Mesenchymal stem cell (in vitro differentiated cells and primary cell): ENCODE results near the gene ABLIM2.

Experiments
- DNase-seq: peaks from one replicate; pipeline ENCODE4 v3.0.0-alpha.2; 2013
- H2AFZ ChIP-seq: one replicate; pipeline ENCODE4 v1.6.1; 2013; ENCODE audit warnings: low read depth, mild to moderate bottlenecking, control low read depth, inconsistent platforms, low read length, moderate library complexity
- H2AK5ac ChIP-seq: 2 replicates; pipeline ENCODE4 v1.6.1; 2013; ENCODE audit warnings: low read length, moderate library complexity, mild to moderate bottlenecking, inconsistent platforms; ENCODE audit not compliant: severe bottlenecking
- H2BK120ac ChIP-seq: one replicate; pipeline ENCODE4 v1.6.1; 2013; ENCODE audit warnings: low read depth, mild to moderate bottlenecking, inconsistent platforms, low read length, moderate library complexity
- H2BK12ac ChIP-seq, 2 experiments: one replicate each; pipeline ENCODE4 v1.6.1; 2013; ENCODE audit warnings: inconsistent platforms in 2 of 2, low read length in 2 of 2, mild to moderate bottlenecking in 2 of 2, moderate library complexity in 2 of 2, control low read depth in 1 of 2
- H2BK15ac ChIP-seq: one replicate; pipeline ENCODE4 v1.6.1; 2013; ENCODE audit warnings: mild to moderate bottlenecking, low read depth, inconsistent platforms; ENCODE audit not compliant: poor library complexity, severe bottlenecking
- H2BK5ac ChIP-seq: 2 replicates; pipeline ENCODE4 v1.6.1; 2013; ENCODE audit warnings: low read depth, mild to moderate bottlenecking, low read length, control low read depth, inconsistent platforms; ENCODE audit not compliant: poor library complexity, severe bottlenecking
- H3K14ac ChIP-seq, 2 experiments: one replicate each; pipeline ENCODE4 v1.6.1; 2013; ENCODE audit warnings: inconsistent platforms in 2 of 2, low read length in 2 of 2, control low read depth in 1 of 2, mild to moderate bottlenecking in 1 of 2, moderate library complexity in 1 of 2
- H3K18ac ChIP-seq, 2 experiments: one replicate each; pipeline ENCODE4 v1.6.1; 2013; ENCODE audit warnings: inconsistent platforms in 2 of 2, low read length in 2 of 2, control low read depth in 1 of 2, low read depth in 1 of 2, mild to moderate bottlenecking in 1 of 2
- H3K23ac ChIP-seq, 2 experiments: one replicate each; pipeline ENCODE4 v1.6.1; 2013; ENCODE audit warnings: inconsistent platforms in 2 of 2, low read length in 2 of 2, mild to moderate bottlenecking in 2 of 2, moderate library complexity in 2 of 2, control low read depth in 1 of 2
- H3K27ac ChIP-seq: 2 replicates; pipeline ENCODE4 v1.5.1; 2013; ENCODE audit warnings: mild to moderate bottlenecking, moderate library complexity, low read length, control low read depth, inconsistent platforms; ENCODE audit not compliant: poor library complexity, severe bottlenecking
- H3K27me3 ChIP-seq, 2 experiments: 2 replicates each; pipeline versions ENCODE4 v1.6.1 to v1.7.0; 2013; ENCODE audit warnings: low read length in 2 of 2, mild to moderate bottlenecking in 2 of 2, moderate library complexity in 2 of 2, control low read depth in 1 of 2, inconsistent platforms in 1 of 2; ENCODE audit not compliant: control insufficient read depth in 1 of 2, insufficient read depth in 1 of 2
- H3K36me3 ChIP-seq, 2 experiments: 2 replicates each; pipeline versions ENCODE4 v1.6.1 to v1.7.0; 2013; ENCODE audit warnings: low read length in 2 of 2, control low read depth in 1 of 2, inconsistent platforms in 1 of 2, low read depth in 1 of 2, mild to moderate bottlenecking in 1 of 2; ENCODE audit not compliant: insufficient read depth in 2 of 2, control insufficient read depth in 1 of 2
- H3K4ac ChIP-seq, 2 experiments: one replicate each; pipeline ENCODE4 v1.6.1; 2013; ENCODE audit warnings: inconsistent platforms in 2 of 2, low read length in 2 of 2, mild to moderate bottlenecking in 2 of 2, moderate library complexity in 2 of 2, control low read depth in 1 of 2, low read depth in 1 of 2
- H3K4me1 ChIP-seq: 2 replicates; pipeline ENCODE4 v1.6.1; 2013; ENCODE audit warnings: low read depth, low read length, control low read depth; ENCODE audit not compliant: control insufficient read depth, insufficient read depth
- H3K4me2 ChIP-seq: 2 replicates; pipeline ENCODE4 v1.6.1; 2013; ENCODE audit warnings: low read length, mild to moderate bottlenecking, inconsistent platforms; ENCODE audit not compliant: poor library complexity, severe bottlenecking
- H3K4me3 ChIP-seq, 2 experiments: 2 replicates each; pipeline versions ENCODE4 v1.5.1 to v1.7.0; 2013; ENCODE audit warnings: low read length in 2 of 2, mild to moderate bottlenecking in 2 of 2, control low read depth in 1 of 2, low read depth in 1 of 2; ENCODE audit not compliant: insufficient read depth in 1 of 2
- H3K79me1 ChIP-seq: replicated peaks from 2 replicates; pipeline ENCODE4 v1.6.1; 2013; ENCODE audit warnings: mild to moderate bottlenecking, control low read depth, low read length, inconsistent platforms; ENCODE audit not compliant: poor library complexity, severe bottlenecking
- H3K9ac ChIP-seq: 2 replicates; pipeline ENCODE4 v1.7.0; 2013; ENCODE audit warnings: mild to moderate bottlenecking, low read length, moderate library complexity
- H3K9me3 ChIP-seq: 2 replicates; pipeline ENCODE4 v1.7.0; 2013; ENCODE audit warnings: mild to moderate bottlenecking, low read length; ENCODE audit not compliant: control insufficient read depth
- H4K8ac ChIP-seq: one replicate; pipeline ENCODE4 v1.6.1; 2013; ENCODE audit warnings: inconsistent platforms, mild to moderate bottlenecking, low read length, moderate library complexity
- H4K91ac ChIP-seq: one replicate; pipeline ENCODE4 v1.6.1; 2013; ENCODE audit warnings: mild to moderate bottlenecking, low read length, inconsistent platforms
- WGBS: methylation state at CpG from one replicate; pipeline ENCODE4 v1.1.7; 2013; ENCODE audit warnings: mixed read lengths; 5-methylcytosine and 5-hydroxymethylcytosine counted together

The ABLIM2 gene

DNA sequence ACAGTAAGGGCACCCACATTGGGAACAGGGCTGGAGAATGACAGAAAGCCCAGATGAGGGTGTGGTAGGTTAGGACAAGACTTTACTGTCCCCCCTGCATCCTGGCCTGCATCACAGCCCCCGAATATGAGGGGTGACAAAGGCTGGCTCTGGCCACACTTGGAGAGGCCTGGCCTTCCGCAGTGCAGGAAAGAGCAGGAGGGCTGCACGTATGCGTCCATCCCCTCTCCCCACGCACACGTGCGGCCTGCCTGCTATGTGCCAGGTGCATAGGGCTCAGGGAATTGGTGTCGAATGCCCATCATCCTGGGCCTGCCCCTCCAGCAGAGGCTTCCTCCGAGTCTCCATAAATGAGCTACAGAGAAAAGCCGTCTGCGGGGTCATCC is 80.5 kb downstream of the ABLIM2 start:
- H3K4me1 ChIP-seq, result no peaks in the 10 kb centered on the region
- H3K4ac ChIP-seq, result no peak overlapping the region
- no peak overlapping the region for H2AK5ac ChIP-seq
- no peak overlapping the region for H2BK120ac ChIP-seq
- H3K79me1 ChIP-seq, result no peaks in the 10 kb centered on the region
- no peak overlapping the region for H3K9ac ChIP-seq
- no peak overlapping the region for H3K14ac ChIP-seq
- no peak overlapping the region for H4K8ac ChIP-seq
- no peak overlapping the region for H3K4me3 ChIP-seq
- H2BK15ac ChIP-seq, result no peak overlapping the region
- H3K9me3 ChIP-seq, result no peaks in the 10 kb centered on the region
- H3K27me3 ChIP-seq, result peaks cover 79 to 86% of the 10 kb centered on the region in 2 experiments
- H4K91ac ChIP-seq, result no peak overlapping the region
- no peak overlapping the region for H3K27ac ChIP-seq
- H2BK5ac ChIP-seq, result no peak overlapping the region
- DNase-seq, result no peak
- H3K23ac ChIP-seq, result no peak overlapping the region
- no peaks in the 10 kb centered on the region for H3K36me3 ChIP-seq
- WGBS, result 93% methylated on average over 11 of the region's 11 CpGs
- H2AFZ ChIP-seq, result no peak overlapping the region
- no peak overlapping the region for H3K4me2 ChIP-seq
- H2BK12ac ChIP-seq, result no peak overlapping the region
- no peak overlapping the region for H3K18ac ChIP-seq

GRCh38 chr4:8077181-8078108 is 81.2 kb downstream of the ABLIM2 start:
- no peak overlapping the region for H2BK120ac ChIP-seq
- no peak overlapping the region for H3K9ac ChIP-seq
- H3K18ac ChIP-seq, result no peak overlapping the region
- H4K91ac ChIP-seq, result no peak overlapping the region
- H3K4me2 ChIP-seq, result no peak overlapping the region
- no peak overlapping the region for H3K4ac ChIP-seq
- H3K27ac ChIP-seq, result no peak overlapping the region
- no peak overlapping the region for H2AFZ ChIP-seq
- H3K9me3 ChIP-seq, result no peaks in the 10 kb centered on the region
- no peak overlapping the region for H2BK5ac ChIP-seq
- no peak overlapping the region for H2AK5ac ChIP-seq
- no peaks in the 10 kb centered on the region for H3K79me1 ChIP-seq
- H2BK15ac ChIP-seq, result no peak overlapping the region
- no peak overlapping the region for H3K14ac ChIP-seq
- no peaks in the 10 kb centered on the region for H3K4me1 ChIP-seq
- H3K36me3 ChIP-seq, result no peaks in the 10 kb centered on the region
- no peak overlapping the region for H2BK12ac ChIP-seq
- H3K27me3 ChIP-seq, result peaks cover 80 to 86% of the 10 kb centered on the region in 2 experiments
- no peak overlapping the region for H4K8ac ChIP-seq
- no peak overlapping the region for H3K4me3 ChIP-seq
- 91% methylated on average over 23 of the region's 23 CpGs for WGBS
- no peak overlapping the region for H3K23ac ChIP-seq
- no peak for DNase-seq

DNA sequence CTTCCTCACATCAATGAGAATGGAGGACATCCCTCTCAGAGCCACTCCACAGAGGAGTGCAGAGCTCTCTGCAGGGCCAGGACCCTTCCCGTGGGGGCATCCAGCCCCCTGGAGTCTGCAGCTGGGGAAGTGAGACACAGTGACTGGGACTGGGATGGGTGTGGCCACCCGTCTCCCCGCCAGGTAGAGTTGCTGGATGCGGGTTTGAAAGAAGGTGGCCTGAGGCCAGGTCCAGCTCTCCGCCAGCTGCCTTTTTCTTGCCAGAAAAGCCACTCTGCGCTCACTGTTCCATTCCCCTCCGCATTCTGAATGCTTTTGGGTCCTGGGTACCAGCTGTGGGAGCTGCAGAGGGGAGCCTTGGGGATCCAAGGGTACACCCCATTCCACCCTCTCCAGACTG is 82.6 kb downstream of the ABLIM2 start:
- 80% methylated on average over 7 of the region's 7 CpGs for WGBS
- Histone ChIP-seq H3K79me1 (no peaks in the 10 kb centered on the region), H2BK120ac (no peak overlapping the region), H2AFZ (no peak overlapping the region), H3K14ac (no peak overlapping the region), H3K27me3 (peaks cover 71 to 86% of the 10 kb centered on the region in 2 experiments), H3K9me3 (no peaks in the 10 kb centered on the region), H3K4me3 (no peak overlapping the region), H2BK5ac (no peak overlapping the region), H2BK15ac (no peak overlapping the region), H3K27ac (no peak overlapping the region), H2AK5ac (no peak overlapping the region), H2BK12ac (no peak overlapping the region), H4K91ac (no peak overlapping the region), H3K4ac (no peak overlapping the region), H3K4me2 (no peak overlapping the region), H3K4me1 (no peaks in the 10 kb centered on the region), H3K23ac (no peak overlapping the region), H3K18ac (no peak overlapping the region), H3K9ac (no peak overlapping the region), H3K36me3 (no peaks in the 10 kb centered on the region), H4K8ac (no peak overlapping the region)
- no peak for DNase-seq

DNA sequence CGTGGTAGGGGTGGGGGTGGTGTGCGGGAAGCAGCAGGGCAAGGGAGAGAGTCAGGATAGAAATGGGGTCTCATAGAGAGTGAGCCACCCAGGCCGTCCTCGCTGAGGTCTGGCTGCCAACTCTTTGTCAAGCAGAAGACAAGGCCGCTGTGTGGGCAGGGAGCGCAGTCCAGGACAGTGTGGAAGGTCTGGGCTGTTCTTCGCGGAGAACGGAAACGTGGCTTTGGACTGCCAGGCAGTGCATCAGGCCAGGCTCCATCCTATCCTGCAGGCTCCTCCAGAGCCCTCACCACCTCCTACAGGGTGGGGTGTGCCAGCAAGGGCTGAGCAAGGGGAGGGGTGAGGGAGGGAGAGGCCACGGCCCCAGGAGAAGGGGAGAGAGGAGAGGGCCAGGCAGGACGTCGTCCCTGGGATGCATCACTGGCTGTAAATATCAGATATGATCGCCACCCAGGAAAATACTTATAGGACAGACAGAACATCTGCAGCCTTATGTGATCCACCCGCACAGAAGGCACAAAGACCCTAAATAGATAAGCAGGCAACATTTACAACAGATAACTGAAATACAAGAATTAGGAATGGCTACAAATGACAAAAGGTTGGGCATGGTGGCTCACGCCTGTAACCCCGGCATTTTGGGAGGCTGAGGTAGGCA is 85.3 kb downstream of the ABLIM2 start:
- no peak overlapping the region for H2AK5ac ChIP-seq
- no peak overlapping the region for H3K4ac ChIP-seq
- H2BK15ac ChIP-seq, result no peak overlapping the region
- H2AFZ ChIP-seq, result no peak overlapping the region
- H3K4me1 ChIP-seq, result no peaks in the 10 kb centered on the region
- H3K27me3 ChIP-seq, result peaks cover 66 to 85% of the 10 kb centered on the region in 2 experiments
- H3K4me2 ChIP-seq, result no peak overlapping the region
- WGBS, result 90% methylated on average over 10 of the region's 17 CpGs
- DNase-seq, result no peak
- H3K18ac ChIP-seq, result no peak overlapping the region
- no peak overlapping the region for H4K91ac ChIP-seq
- H3K23ac ChIP-seq, result no peak overlapping the region
- H3K9me3 ChIP-seq, result no peaks in the 10 kb centered on the region
- no peak overlapping the region for H2BK5ac ChIP-seq
- H3K14ac ChIP-seq, result no peak overlapping the region
- no peak overlapping the region for H2BK12ac ChIP-seq
- H3K27ac ChIP-seq, result no peak overlapping the region
- peak overlapping the region in 1 of 2 experiments; percentile 15 for H3K4me3 ChIP-seq
- no peaks in the 10 kb centered on the region for H3K36me3 ChIP-seq
- H3K9ac ChIP-seq, result no peak overlapping the region
- H4K8ac ChIP-seq, result no peak overlapping the region
- no peak overlapping the region for H2BK120ac ChIP-seq
- no peaks in the 10 kb centered on the region for H3K79me1 ChIP-seq
